ENCODE results near the gene PTPRF.

PTPRF gene

DNA sequence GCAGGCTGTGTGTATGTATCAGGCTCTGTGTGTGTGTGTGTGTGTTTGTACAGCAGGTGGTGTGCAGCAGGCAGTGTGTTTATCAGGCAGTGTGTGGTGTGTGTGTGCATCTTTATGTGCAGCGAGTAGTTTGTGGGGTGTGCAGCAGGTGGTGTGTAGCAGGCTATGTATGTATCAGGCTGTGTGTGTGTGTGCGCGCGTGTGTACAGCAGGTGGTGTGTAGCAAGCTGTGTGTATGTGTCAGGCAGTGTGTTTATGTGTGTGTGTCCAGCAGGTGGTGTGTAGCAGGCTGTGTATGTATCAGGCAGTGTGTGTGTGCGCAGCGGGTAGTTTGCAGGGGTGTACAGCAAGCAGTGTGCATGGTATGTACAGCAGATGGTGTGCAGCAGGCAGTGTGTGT, 29.0 kb downstream of the PTPRF start:
- H3K9me3 ChIP-seq (ENCODE audit: control insufficient read depth, low read length), result no peaks in the 10 kb centered on the region
- H3K4me1 ChIP-seq (ENCODE audit: control insufficient read depth, insufficient read depth, low read depth, low read length), result peaks cover 23% of the 10 kb centered on the region
- H4K91ac ChIP-seq (ENCODE audit: low read length), result peak overlapping the region; percentile 3
- H3K14ac ChIP-seq (ENCODE audit: low read length in 2 of 2), result peak overlapping the region in 1 of 2 experiments; percentile 27
- no peak overlapping the region for H2BK15ac ChIP-seq (ENCODE audit: low read depth, poor library complexity, severe bottlenecking)
- no peak overlapping the region for H3K4me2 ChIP-seq (ENCODE audit: low read length, poor library complexity, severe bottlenecking)
- no peak overlapping the region for H3K9ac ChIP-seq (ENCODE audit: low read length)
- H3K23ac ChIP-seq (ENCODE audit: low read length in 2 of 2), result peak overlapping the region in 1 of 2 experiments; percentile 28
- 97% methylated on average over 6 of the region's 6 CpGs for WGBS
- H2BK12ac ChIP-seq (ENCODE audit: low read length in 2 of 2), result no peak overlapping the region
- peaks cover 18% of the 10 kb centered on the region for H3K79me1 ChIP-seq (replicated peaks; ENCODE audit: low read length, poor library complexity, severe bottlenecking)
- no peak overlapping the region for H4K8ac ChIP-seq (ENCODE audit: low read length)
- H2AK5ac ChIP-seq (ENCODE audit: low read length, severe bottlenecking), result no peak overlapping the region
- H3K4ac ChIP-seq (ENCODE audit: low read depth in 1 of 2, low read length in 2 of 2), result no peak overlapping the region
- no peak overlapping the region for H3K4me3 ChIP-seq (ENCODE audit: insufficient read depth in 1 of 2, low read depth in 1 of 2, low read length in 2 of 2)
- H3K36me3 ChIP-seq (ENCODE audit: control insufficient read depth in 1 of 2, insufficient read depth in 2 of 2, low read depth in 1 of 2, low read length in 2 of 2), result peaks cover 0 to 25% of the 10 kb centered on the region in 2 experiments
- no peaks in the 10 kb centered on the region for H3K27me3 ChIP-seq (ENCODE audit: control insufficient read depth in 1 of 2, insufficient read depth in 1 of 2, low read length in 2 of 2)
- peak overlapping the region in 1 of 2 experiments; percentile 9 for H3K18ac ChIP-seq (ENCODE audit: low read depth in 1 of 2, low read length in 2 of 2)
- no peak for DNase-seq
- H3K27ac ChIP-seq (ENCODE audit: low read length, poor library complexity, severe bottlenecking), result no peak overlapping the region
- H2AFZ ChIP-seq (ENCODE audit: low read depth, low read length), result no peak overlapping the region
- H2BK120ac ChIP-seq (ENCODE audit: low read depth, low read length), result no peak overlapping the region
- H2BK5ac ChIP-seq (ENCODE audit: low read depth, low read length, poor library complexity, severe bottlenecking), result no peak overlapping the region

DNA sequence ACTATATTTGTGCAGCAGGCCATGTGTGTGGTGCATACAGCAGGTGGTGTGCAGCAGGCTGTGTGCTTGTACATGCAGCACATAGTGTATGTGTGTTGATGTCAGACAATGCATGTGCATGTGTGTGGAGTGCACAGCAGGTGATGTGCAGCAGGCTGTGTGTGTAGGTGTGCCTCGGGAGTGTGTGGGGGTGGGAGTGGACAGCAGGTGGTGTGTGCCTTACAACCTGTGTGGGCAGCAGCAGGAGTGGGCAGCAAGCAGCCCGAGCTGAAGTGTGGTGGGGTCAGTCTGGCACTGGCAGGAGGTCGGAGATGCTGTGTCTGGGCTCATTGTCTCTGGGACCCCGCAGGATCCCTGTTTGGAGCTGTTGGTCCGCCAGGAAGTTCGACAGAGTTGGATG, 29.6 kb downstream of the PTPRF start:
- Histone ChIP-seq H3K27me3 (ENCODE audit: control insufficient read depth in 1 of 2, insufficient read depth in 1 of 2, low read length in 2 of 2) (no peaks in the 10 kb centered on the region), H2BK12ac (ENCODE audit: low read length in 2 of 2) (no peak overlapping the region), H2BK5ac (ENCODE audit: low read depth, low read length, poor library complexity, severe bottlenecking) (no peak overlapping the region), H3K4me2 (ENCODE audit: low read length, poor library complexity, severe bottlenecking) (no peak overlapping the region), H3K23ac (ENCODE audit: low read length in 2 of 2) (no peak overlapping the region), H2BK120ac (ENCODE audit: low read depth, low read length) (no peak overlapping the region), H3K14ac (ENCODE audit: low read length in 2 of 2) (peak overlapping the region in 1 of 2 experiments; percentile 2), H3K79me1 (replicated peaks; ENCODE audit: low read length, poor library complexity, severe bottlenecking) (peaks cover 19% of the 10 kb centered on the region), H4K91ac (ENCODE audit: low read length) (no peak overlapping the region), H3K27ac (ENCODE audit: low read length, poor library complexity, severe bottlenecking) (no peak overlapping the region), H3K4me1 (ENCODE audit: control insufficient read depth, insufficient read depth, low read depth, low read length) (peaks cover 27% of the 10 kb centered on the region), H3K18ac (ENCODE audit: low read depth in 1 of 2, low read length in 2 of 2) (no peak overlapping the region), H2AK5ac (ENCODE audit: low read length, severe bottlenecking) (no peak overlapping the region), H2BK15ac (ENCODE audit: low read depth, poor library complexity, severe bottlenecking) (no peak overlapping the region), H4K8ac (ENCODE audit: low read length) (no peak overlapping the region), H3K4me3 (ENCODE audit: insufficient read depth in 1 of 2, low read depth in 1 of 2, low read length in 2 of 2) (no peak overlapping the region), H3K9me3 (ENCODE audit: control insufficient read depth, low read length) (no peaks in the 10 kb centered on the region), H3K4ac (ENCODE audit: low read depth in 1 of 2, low read length in 2 of 2) (no peak overlapping the region), H3K9ac (ENCODE audit: low read length) (no peak overlapping the region), H3K36me3 (ENCODE audit: control insufficient read depth in 1 of 2, insufficient read depth in 2 of 2, low read depth in 1 of 2, low read length in 2 of 2) (peaks cover 0 to 27% of the 10 kb centered on the region in 2 experiments), H2AFZ (ENCODE audit: low read depth, low read length) (no peak overlapping the region)
- WGBS, result 95% methylated on average over 6 of the region's 6 CpGs
- no peak for DNase-seq

DNA sequence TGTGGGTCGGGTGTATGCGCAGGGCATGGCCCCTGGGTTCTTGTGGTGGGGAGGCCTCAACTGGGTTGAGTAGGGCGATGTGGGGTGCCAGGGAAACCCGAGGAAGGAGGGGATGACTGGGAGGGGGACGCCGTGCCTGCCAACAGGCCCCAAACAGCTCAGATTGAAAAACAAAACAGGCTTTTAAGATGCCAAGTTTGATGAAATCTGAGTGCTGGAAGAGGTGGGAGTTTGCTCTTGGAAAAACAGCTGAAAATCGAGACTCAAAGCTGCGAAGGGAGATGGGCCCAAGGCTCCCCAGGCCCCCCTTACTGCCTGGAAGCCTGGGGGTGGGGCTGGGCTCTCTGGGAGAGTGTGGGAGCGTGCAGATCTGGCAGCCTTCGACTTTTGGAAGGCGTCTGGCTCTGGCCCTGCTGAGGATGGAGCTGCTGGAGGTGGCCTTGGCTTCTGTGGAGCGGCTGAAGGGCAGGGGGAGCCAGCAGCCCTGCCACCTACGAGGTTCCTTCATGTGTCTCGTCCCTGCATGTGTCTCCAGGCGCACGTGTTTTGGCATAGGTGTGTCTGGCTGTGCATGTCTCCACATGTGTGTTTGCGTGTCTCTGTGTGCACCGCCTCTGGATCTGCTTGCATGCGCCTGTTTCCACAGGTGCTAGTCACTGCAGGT, 33.3 kb downstream of the PTPRF start:
- H4K91ac ChIP-seq (ENCODE audit: low read length), result peak overlapping the region; percentile 6
- no peak overlapping the region for H2AFZ ChIP-seq (ENCODE audit: low read depth, low read length)
- H3K27ac ChIP-seq (ENCODE audit: low read length, poor library complexity, severe bottlenecking), result no peak overlapping the region
- no peak overlapping the region for H3K4me3 ChIP-seq (ENCODE audit: insufficient read depth in 1 of 2, low read depth in 1 of 2, low read length in 2 of 2)
- peaks cover 0 to 3% of the 10 kb centered on the region in 2 experiments for H3K27me3 ChIP-seq (ENCODE audit: control insufficient read depth in 1 of 2, insufficient read depth in 1 of 2, low read length in 2 of 2)
- no peak overlapping the region for H3K14ac ChIP-seq (ENCODE audit: low read length in 2 of 2)
- H2AK5ac ChIP-seq (ENCODE audit: low read length, severe bottlenecking), result no peak overlapping the region
- H2BK5ac ChIP-seq (ENCODE audit: low read depth, low read length, poor library complexity, severe bottlenecking), result no peak overlapping the region
- WGBS, result 81% methylated on average over 19 of the region's 19 CpGs
- no peak overlapping the region for H3K18ac ChIP-seq (ENCODE audit: low read depth in 1 of 2, low read length in 2 of 2)
- H3K23ac ChIP-seq (ENCODE audit: low read length in 2 of 2), result no peak overlapping the region
- H3K36me3 ChIP-seq (ENCODE audit: control insufficient read depth in 1 of 2, insufficient read depth in 2 of 2, low read depth in 1 of 2, low read length in 2 of 2), result peaks cover 0 to 31% of the 10 kb centered on the region in 2 experiments
- H3K4me2 ChIP-seq (ENCODE audit: low read length, poor library complexity, severe bottlenecking), result no peak overlapping the region
- H2BK15ac ChIP-seq (ENCODE audit: low read depth, poor library complexity, severe bottlenecking), result no peak overlapping the region
- no peak overlapping the region for H3K4ac ChIP-seq (ENCODE audit: low read depth in 1 of 2, low read length in 2 of 2)
- H2BK12ac ChIP-seq (ENCODE audit: low read length in 2 of 2), result no peak overlapping the region
- peaks cover 17% of the 10 kb centered on the region for H3K79me1 ChIP-seq (replicated peaks; ENCODE audit: low read length, poor library complexity, severe bottlenecking)
- peaks cover 26% of the 10 kb centered on the region for H3K4me1 ChIP-seq (ENCODE audit: control insufficient read depth, insufficient read depth, low read depth, low read length)
- no peaks in the 10 kb centered on the region for H3K9me3 ChIP-seq (ENCODE audit: control insufficient read depth, low read length)
- no peak overlapping the region for H4K8ac ChIP-seq (ENCODE audit: low read length)
- H3K9ac ChIP-seq (ENCODE audit: low read length), result no peak overlapping the region
- DNase-seq, result no peak
- H2BK120ac ChIP-seq (ENCODE audit: low read depth, low read length), result no peak overlapping the region

DNA sequence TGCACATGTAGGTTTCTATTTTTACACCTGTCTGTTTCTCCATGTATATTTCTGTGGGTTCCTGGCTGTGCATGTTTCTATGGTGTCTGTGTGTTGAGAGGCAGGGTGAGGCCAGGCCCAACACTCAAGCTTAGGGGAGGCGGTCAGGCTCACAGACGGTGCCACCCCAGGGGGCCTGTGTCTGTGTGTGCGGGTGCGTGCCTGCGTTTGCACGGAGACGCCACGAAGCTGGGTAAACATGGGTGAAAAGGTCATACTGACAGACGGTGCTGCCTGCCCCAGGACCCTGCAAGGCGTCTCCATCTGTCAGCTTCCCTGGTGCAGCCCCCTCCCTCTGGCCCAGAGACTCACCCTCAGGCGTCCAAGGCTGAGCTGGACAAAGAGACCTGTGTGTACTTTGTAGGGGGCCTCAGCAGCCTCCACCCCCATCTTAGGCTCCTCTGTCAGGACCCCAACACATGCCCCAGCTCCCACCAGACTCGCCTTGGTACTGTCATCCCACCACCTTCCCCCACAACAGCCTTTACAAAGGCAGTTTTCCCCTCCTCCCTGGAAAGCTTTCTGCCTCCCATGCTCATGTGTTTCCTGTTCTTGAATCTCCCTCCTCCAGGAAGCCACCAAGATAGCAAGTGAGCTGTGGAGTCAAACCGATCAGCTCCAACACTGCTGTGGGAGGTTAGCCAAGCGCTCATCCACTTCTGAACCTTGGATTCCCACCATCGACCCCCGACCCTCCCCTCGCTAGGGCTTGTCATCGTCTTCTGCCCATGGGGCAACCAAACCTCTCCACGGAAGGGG, 34.1 kb downstream of the PTPRF start:
- no peak overlapping the region for H2AFZ ChIP-seq (ENCODE audit: low read depth, low read length)
- no peak for DNase-seq
- no peaks in the 10 kb centered on the region for H3K9me3 ChIP-seq (ENCODE audit: control insufficient read depth, low read length)
- peak overlapping the region; percentile 19 to 44 for H3K18ac ChIP-seq (ENCODE audit: low read depth in 1 of 2, low read length in 2 of 2)
- peaks cover 12% of the 10 kb centered on the region for H3K79me1 ChIP-seq (replicated peaks; ENCODE audit: low read length, poor library complexity, severe bottlenecking)
- peaks cover 24% of the 10 kb centered on the region for H3K4me1 ChIP-seq (ENCODE audit: control insufficient read depth, insufficient read depth, low read depth, low read length)
- H3K4me3 ChIP-seq (ENCODE audit: insufficient read depth in 1 of 2, low read depth in 1 of 2, low read length in 2 of 2), result peak overlapping the region in 1 of 2 experiments; percentile 85
- no peak overlapping the region for H2BK5ac ChIP-seq (ENCODE audit: low read depth, low read length, poor library complexity, severe bottlenecking)
- H3K36me3 ChIP-seq (ENCODE audit: control insufficient read depth in 1 of 2, insufficient read depth in 2 of 2, low read depth in 1 of 2, low read length in 2 of 2), result peaks cover 0 to 32% of the 10 kb centered on the region in 2 experiments
- H4K91ac ChIP-seq (ENCODE audit: low read length), result peak overlapping the region; percentile 43
- H2AK5ac ChIP-seq (ENCODE audit: low read length, severe bottlenecking), result no peak overlapping the region
- peak overlapping the region in 1 of 2 experiments; percentile 40 for H2BK12ac ChIP-seq (ENCODE audit: low read length in 2 of 2)
- 62% methylated on average over 19 of the region's 19 CpGs for WGBS
- no peak overlapping the region for H3K4me2 ChIP-seq (ENCODE audit: low read length, poor library complexity, severe bottlenecking)
- H3K9ac ChIP-seq (ENCODE audit: low read length), result no peak overlapping the region
- H3K27me3 ChIP-seq (ENCODE audit: control insufficient read depth in 1 of 2, insufficient read depth in 1 of 2, low read length in 2 of 2), result peaks cover 0 to 3% of the 10 kb centered on the region in 2 experiments
- no peak overlapping the region for H3K23ac ChIP-seq (ENCODE audit: low read length in 2 of 2)
- no peak overlapping the region for H2BK120ac ChIP-seq (ENCODE audit: low read depth, low read length)
- peak overlapping the region; percentile 52 for H4K8ac ChIP-seq (ENCODE audit: low read length)
- peak overlapping the region in 1 of 2 experiments; percentile 29 for H3K4ac ChIP-seq (ENCODE audit: low read depth in 1 of 2, low read length in 2 of 2)
- H2BK15ac ChIP-seq (ENCODE audit: low read depth, poor library complexity, severe bottlenecking), result no peak overlapping the region
- H3K14ac ChIP-seq (ENCODE audit: low read length in 2 of 2), result peak overlapping the region in 1 of 2 experiments; percentile 66
- no peak overlapping the region for H3K27ac ChIP-seq (ENCODE audit: low read length, poor library complexity, severe bottlenecking)
